ENCODE results near the gene RC3H2.
"Not testable (repeated sequence)": the region's sequence is repeated elsewhere in the genome, so short reads cannot be mapped to it uniquely, and the experiment has no call there.

RC3H2 gene

GRCh38 chr9:122846371-122846940, 58.7 kb downstream of the RC3H2 start:
- no peak for FAIRE-seq
- no peak for DNase-seq (ENCODE audit: low spot score)

GRCh38 chr9:122845116-122845515, 60.0 kb downstream of the RC3H2 start:
- no peak for DNase-seq (ENCODE audit: low spot score)
- FAIRE-seq: no peak

GRCh38 chr9:122844137-122844536, 61.0 kb downstream of the RC3H2 start:
- DNase-seq (ENCODE audit: low spot score) (no peak), FAIRE-seq (no peak)

GRCh38 chr9:122841501-122841900, 63.7 kb downstream of the RC3H2 start:
- FAIRE-seq: no peak
- DNase-seq (ENCODE audit: low spot score): no peak

- not testable (repeated sequence) for FAIRE-seq
Observed at GRCh38 chr9:122838441-122838840, 66.7 kb downstream of the RC3H2 start.

GRCh38 chr9:122837266-122837850, 67.8 kb downstream of the RC3H2 start:
- FAIRE-seq: no peak

More at GRCh38 chr9:122838441-122838840, 66.7 kb downstream of the RC3H2 start:
- DNase-seq (ENCODE audit: low spot score): not testable (repeated sequence)

GRCh38 chr9:122835313-122835731, 69.8 kb downstream of the RC3H2 start:
- FAIRE-seq (no peak), DNase-seq (ENCODE audit: low spot score) (no peak)

More at GRCh38 chr9:122837266-122837850, 67.8 kb downstream of the RC3H2 start:
- DNase-seq (ENCODE audit: low spot score): no peak

GRCh38 chr9:122832194-122832593, 73.0 kb downstream of the RC3H2 start:
- DNase-seq (ENCODE audit: low spot score) (no peak), FAIRE-seq (no peak)

GRCh38 chr9:122828965-122829284, 76.2 kb downstream of the RC3H2 start:
- not testable (repeated sequence) for DNase-seq (ENCODE audit: low spot score)

GRCh38 chr9:122827761-122828093, 77.4 kb downstream of the RC3H2 start:
- FAIRE-seq: no peak
- no peak for DNase-seq (ENCODE audit: low spot score)

More at GRCh38 chr9:122828965-122829284, 76.2 kb downstream of the RC3H2 start:
- not testable (repeated sequence) for FAIRE-seq

- DNase-seq (ENCODE audit: low spot score) (no peak), FAIRE-seq (no peak)
Observed at GRCh38 chr9:122822938-122823337, 82.2 kb downstream of the RC3H2 start.

GRCh38 chr9:122822056-122822455, 83.1 kb downstream of the RC3H2 start:
- FAIRE-seq: no peak

GRCh38 chr9:122821278-122821943, 83.7 kb downstream of the RC3H2 start:
- FAIRE-seq: no peak
- no peak for DNase-seq (ENCODE audit: low spot score)

More at GRCh38 chr9:122822056-122822455, 83.1 kb downstream of the RC3H2 start:
- no peak for DNase-seq (ENCODE audit: low spot score)

- DNase-seq (ENCODE audit: low spot score) (no peak), FAIRE-seq (no peak)
Observed at GRCh38 chr9:122820490-122820845, 84.7 kb downstream of the RC3H2 start.

GRCh38 chr9:122819791-122820489, 85.2 kb downstream of the RC3H2 start:
- FAIRE-seq (no peak), DNase-seq (ENCODE audit: low spot score) (no peak)

GRCh38 chr9:122819326-122819725, 85.8 kb downstream of the RC3H2 start:
- FAIRE-seq (no peak), DNase-seq (ENCODE audit: low spot score) (no peak)

- DNase-seq (ENCODE audit: low spot score) (no peak), FAIRE-seq (no peak)
Observed at GRCh38 chr9:122816163-122816867, 88.8 kb downstream of the RC3H2 start.

GRCh38 chr9:122815544-122815943, 89.6 kb downstream of the RC3H2 start:
- no peak for FAIRE-seq
- no peak for DNase-seq (ENCODE audit: low spot score)

GRCh38 chr9:122814545-122814944, 90.6 kb downstream of the RC3H2 start:
- FAIRE-seq (no peak), DNase-seq (ENCODE audit: low spot score) (no peak)

GRCh38 chr9:122812736-122813135, 92.4 kb downstream of the RC3H2 start:
- no peak for FAIRE-seq
- no peak for DNase-seq (ENCODE audit: low spot score)

GRCh38 chr9:122810306-122810946, 94.7 kb downstream of the RC3H2 start:
- DNase-seq (ENCODE audit: low spot score) (peak; percentile 49), FAIRE-seq (peak; percentile 80)
